NCI-H1436 treated with DMSO at 0.1 percent for 48 hours (cell line): Measurements from ENCODE around the gene SPINT2.
"Not testable (repeated sequence)": the region's sequence is repeated elsewhere in the genome, so short reads cannot be mapped to it uniquely, and the experiment has no call there.

ENCODE experiments used
- DNase-seq: peaks from one replicate; lab custom pipeline; 2025; lab: John Stamatoyannopoulos, UW

SPINT2 gene

GRCh38 chr19:38239816-38240215 lies 24.6 kb upstream of the SPINT2 start:
- DNase-seq = no peak

GRCh38 chr19:38243279-38243673 lies 21.1 kb upstream of the SPINT2 start:
- no peak for DNase-seq

- no peak for DNase-seq
Observed at GRCh38 chr19:38245826-38246498, 18.4 kb upstream of the SPINT2 start.

- no peak for DNase-seq
Observed at GRCh38 chr19:38247126-38247525, 17.2 kb upstream of the SPINT2 start.

- no peak for DNase-seq
Observed at GRCh38 chr19:38247734-38248268, 16.6 kb upstream of the SPINT2 start.

DNA sequence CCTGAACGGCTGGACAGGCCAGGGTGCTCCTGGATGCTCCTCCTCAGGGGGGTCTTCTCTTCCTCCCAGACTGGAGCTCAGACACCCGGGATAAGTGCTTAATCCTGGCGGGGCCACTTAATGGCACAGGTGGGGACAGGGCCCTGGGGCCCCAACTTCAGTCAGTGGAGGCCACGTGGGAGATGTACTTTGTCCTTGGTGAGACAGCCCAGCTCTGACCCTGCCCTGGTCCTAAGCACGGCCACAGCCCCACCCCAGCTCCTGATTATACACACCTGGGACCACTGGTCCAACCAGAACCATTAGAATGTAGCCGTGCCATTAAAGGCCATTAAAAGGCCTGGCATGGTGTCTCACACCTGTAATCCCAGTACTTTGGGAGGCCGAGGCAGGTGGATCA lies 16.0 kb upstream of the SPINT2 start:
- no peak for DNase-seq

DNA sequence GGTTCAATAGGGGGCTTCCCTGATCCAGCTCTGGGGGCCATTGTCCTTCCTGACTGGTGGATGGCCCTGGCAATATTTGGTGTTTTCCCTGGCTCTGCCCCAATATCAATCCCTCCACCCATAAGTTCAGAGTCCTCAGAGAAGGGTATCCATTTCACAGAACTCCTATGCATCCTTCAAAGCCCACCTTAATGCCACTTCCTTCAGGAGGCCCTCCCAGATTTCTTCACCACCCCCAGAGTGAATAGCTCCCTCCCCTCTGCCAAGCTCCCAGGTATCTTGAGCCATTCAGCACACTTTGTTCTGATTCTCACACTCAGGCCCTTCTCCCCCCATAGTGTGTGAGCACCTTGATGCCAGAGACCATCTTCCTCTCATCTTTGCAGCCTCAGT lies 13.9 kb upstream of the SPINT2 start:
- no peak for DNase-seq

DNA sequence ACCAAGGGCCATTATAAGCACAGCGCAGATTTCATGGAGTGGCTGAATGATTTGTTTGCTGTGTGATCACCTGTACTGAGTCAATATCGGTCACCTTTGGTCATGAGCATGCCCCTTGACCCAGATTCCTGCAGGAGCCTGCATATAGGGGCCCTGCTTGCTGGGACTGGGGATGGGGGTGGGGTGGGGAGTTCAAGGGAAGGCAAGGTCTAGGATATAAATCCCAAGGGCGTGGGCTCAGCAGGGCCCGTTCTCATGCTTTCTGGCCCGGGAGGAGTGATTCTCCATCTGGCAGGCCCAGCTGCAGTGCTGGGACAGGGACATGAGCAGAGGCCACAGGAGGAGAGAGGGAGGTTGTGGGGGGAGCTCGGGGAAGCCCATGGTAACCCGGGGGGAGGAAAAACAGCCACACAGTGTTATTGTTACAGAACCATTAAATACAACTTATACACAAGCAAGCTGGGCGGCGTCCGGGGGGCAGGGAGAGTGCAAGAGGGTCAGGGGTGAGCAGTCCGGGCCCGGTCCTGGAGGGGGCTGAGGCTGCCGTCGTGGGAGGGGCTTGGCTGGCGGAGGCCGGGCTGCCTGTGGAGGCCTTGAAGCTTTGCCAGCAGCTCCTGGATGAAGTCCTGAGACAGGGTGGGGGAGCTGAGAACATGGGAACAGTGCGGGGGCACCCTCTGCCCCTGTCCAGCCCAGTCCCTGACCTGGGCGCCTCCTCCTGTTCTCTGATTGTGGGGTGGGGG lies 13.4 kb upstream of the SPINT2 start:
- DNase-seq = no peak

- no peak for DNase-seq
Observed at GRCh38 chr19:38251564-38252051, 12.8 kb upstream of the SPINT2 start.

GRCh38 chr19:38252385-38252784 lies 12.0 kb upstream of the SPINT2 start:
- DNase-seq = no peak

GRCh38 chr19:38252941-38253691 lies 11.3 kb upstream of the SPINT2 start:
- DNase-seq = no peak

- no peak for DNase-seq
Observed at GRCh38 chr19:38253788-38254187, 10.6 kb upstream of the SPINT2 start.

GRCh38 chr19:38255383-38256014 lies 8.9 kb upstream of the SPINT2 start:
- DNase-seq = no peak

GRCh38 chr19:38261942-38262341 lies 2.4 kb upstream of the SPINT2 start:
- DNase-seq = not testable (repeated sequence)

DNA sequence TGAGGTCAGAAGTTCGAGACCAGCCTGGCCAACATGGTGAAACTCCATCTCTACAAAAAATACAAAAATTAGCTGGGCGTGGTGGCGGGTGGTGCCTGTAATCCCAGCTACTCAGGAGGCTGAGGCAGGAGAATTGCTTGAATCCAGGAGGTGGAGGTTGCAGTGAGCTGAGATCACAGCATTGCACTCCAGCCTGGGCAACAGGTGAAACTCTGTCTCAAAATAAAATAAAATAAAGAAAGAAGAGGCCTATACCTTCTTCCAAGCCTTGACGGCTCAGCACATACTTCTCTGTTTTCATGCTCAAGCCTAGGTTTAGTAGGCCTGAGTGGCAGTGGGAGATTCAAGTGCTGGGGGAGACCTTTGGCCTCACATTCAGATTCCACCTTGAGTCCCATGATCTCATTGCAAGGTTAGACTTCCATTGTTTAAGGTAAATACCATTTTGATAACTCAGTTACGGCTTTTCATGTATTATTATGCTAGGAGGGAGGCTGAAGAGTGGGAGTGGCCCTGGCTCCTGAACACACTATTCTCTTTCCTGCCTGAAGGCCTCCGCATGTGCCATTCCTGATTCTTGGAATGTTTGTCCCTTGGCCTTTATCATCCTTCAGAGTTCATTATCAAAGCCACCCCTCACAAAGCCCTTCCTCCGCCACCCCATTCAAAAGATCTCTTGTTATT lies 1.6 kb upstream of the SPINT2 start:
- no peak for DNase-seq

GRCh38 chr19:38263689-38264485 lies 486 bp upstream of the SPINT2 start:
- DNase-seq = peak; percentile 76

- DNase-seq = no peak
Observed at GRCh38 chr19:38265213-38265861, 964 bp downstream of the SPINT2 start.

DNA sequence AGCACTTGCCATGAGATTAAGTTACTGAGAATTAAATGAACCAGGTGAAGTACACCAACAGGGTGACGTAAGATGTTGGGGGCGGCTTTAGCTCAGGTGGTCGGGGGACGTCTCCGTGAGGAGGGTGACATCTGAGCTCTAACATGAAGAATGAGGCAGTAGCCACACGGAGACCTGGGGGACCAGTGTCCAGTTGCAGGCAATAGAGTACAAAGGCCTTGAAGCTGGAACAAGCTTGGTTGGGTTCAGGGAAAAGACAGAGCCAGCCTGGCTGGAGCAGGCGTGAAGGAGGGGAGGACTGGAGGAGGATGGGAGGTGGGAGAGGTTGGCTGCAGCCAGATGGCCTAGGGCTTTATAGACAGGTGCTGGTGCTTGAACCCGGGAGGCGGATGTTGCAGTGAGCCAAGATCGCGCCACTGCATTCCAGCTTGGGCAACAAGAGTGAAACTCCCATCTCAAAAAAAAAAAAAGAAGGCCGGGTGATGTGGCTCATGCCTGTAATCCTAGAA lies 1.6 kb downstream of the SPINT2 start:
- DNase-seq = no peak

DNA sequence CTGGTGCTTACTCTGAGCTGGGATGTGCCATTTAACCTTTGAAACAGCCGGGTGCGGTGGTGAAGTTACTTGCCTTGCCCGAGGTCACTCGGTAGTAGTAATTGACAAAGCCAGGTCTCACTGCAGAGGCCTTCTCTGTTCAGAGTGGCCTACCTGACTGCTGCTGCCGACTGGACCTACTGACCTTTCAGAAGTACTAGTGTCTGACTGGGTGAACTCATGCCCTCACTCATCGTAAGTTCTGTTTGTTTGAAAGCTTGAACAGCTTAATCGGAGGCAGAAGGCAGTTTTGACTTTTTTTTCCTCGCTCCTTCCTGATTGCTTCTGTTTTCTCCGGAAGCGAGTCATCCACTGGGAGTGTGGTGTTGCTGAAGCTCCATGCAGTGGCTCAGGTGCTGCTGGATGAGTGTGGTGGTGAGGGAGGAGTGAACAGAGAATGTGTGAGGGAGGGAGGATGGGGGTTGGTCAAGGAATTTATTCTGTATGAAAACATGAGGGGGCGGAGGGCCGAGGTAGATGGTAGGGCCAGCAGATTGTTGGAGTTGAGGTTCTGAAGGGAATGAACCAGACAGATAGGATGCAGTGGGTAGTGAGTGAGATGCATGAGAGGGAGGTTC lies 2.7 kb downstream of the SPINT2 start:
- DNase-seq = no peak
